Esophagus muscularis mucosa (tissue), 4 donors: ENCODE results near the gene NKPD1.
A peak's percentile ranks its signal among the peaks of the same experiment; 100 is the strongest.

Experiments
- EP300 ChIP-seq: sonication (generic); formaldehyde crosslinking; IDR thresholded peaks from one replicate; pipeline ENCODE4 v1.6.1; 2017; ENCODE audit warnings: antibody characterized with exemption
- POLR2A ChIP-seq: fragments of 450-650 bp; IDR thresholded peaks from one replicate; pipeline ENCODE4 v1.6.1; 2017; ENCODE audit warnings: antibody characterized with exemption, moderate library complexity, mild to moderate bottlenecking, low read depth
- POLR2AphosphoS5 ChIP-seq, 2 donors: sonication (generic); formaldehyde crosslinking; IDR thresholded peaks; one replicate each; pipeline ENCODE4 v1.6.1; 2017; ENCODE audit warnings: antibody characterized with exemption in 2 of 2
- TF ChIP-seq, protein P1 (sequence below), 3 experiments: fragments of 200-600 bp in 2 of 3; fragments of 450-650 bp in 1 of 3; sonication (generic) in 2 of 3; IDR thresholded peaks; one replicate each; pipeline ENCODE4 v1.5.1; 2017 to 2019; ENCODE audit warnings: antibody characterized with exemption in 3 of 3, mild to moderate bottlenecking in 2 of 3, moderate library complexity in 1 of 3

GRCh38 chr19:45200568-45200967 lies 39.8 kb upstream of the NKPD1 start:
- TF ChIP-seq, protein P1, sequence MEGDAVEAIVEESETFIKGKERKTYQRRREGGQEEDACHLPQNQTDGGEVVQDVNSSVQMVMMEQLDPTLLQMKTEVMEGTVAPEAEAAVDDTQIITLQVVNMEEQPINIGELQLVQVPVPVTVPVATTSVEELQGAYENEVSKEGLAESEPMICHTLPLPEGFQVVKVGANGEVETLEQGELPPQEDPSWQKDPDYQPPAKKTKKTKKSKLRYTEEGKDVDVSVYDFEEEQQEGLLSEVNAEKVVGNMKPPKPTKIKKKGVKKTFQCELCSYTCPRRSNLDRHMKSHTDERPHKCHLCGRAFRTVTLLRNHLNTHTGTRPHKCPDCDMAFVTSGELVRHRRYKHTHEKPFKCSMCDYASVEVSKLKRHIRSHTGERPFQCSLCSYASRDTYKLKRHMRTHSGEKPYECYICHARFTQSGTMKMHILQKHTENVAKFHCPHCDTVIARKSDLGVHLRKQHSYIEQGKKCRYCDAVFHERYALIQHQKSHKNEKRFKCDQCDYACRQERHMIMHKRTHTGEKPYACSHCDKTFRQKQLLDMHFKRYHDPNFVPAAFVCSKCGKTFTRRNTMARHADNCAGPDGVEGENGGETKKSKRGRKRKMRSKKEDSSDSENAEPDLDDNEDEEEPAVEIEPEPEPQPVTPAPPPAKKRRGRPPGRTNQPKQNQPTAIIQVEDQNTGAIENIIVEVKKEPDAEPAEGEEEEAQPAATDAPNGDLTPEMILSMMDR (IDR thresholded peaks at IDR 0.05), result peak in 2 of 3 experiments; percentile 25 to 27
- TF ChIP-seq POLR2AphosphoS5 (IDR thresholded peaks at IDR 0.05) (no peak), EP300 (no peak), POLR2A (no peak)
